Neural cell (in vitro differentiated cells): ENCODE measurements around the gene KLHL6.

Experiments
- EP300 ChIP-seq: fragments of 450-650 bp; conservative IDR thresholded peaks from 2 replicates; pipeline ENCODE4 v1.6.1; 2014; ENCODE audit warnings: antibody characterized with exemption, mild to moderate bottlenecking, moderate library complexity; ENCODE audit not compliant: poor library complexity, severe bottlenecking
- EZH2 ChIP-seq: fragments of 200-600, 300-800 bp; shearing (Covaris generic), sonication (generic); IDR thresholded peaks from 2 replicates; pipeline ENCODE4 v1.6.1; 2014; ENCODE audit warnings: antibody characterized with exemption, low read length, borderline replicate concordance, mild to moderate bottlenecking; ENCODE audit not compliant: insufficient read depth, poor library complexity, severe bottlenecking
- MXI1 ChIP-seq: fragments of 450-650 bp; conservative IDR thresholded peaks from 2 replicates; pipeline ENCODE4 v1.6.1; 2014; ENCODE audit warnings: antibody characterized with exemption, mild to moderate bottlenecking; ENCODE audit not compliant: poor library complexity, severe bottlenecking
- POLR2AphosphoS5 ChIP-seq: IDR thresholded peaks from 2 replicates; pipeline ENCODE4 v1.6.1; 2012
- RAD21 ChIP-seq: fragments of 450-650 bp; conservative IDR thresholded peaks from 2 replicates; pipeline ENCODE4 v1.6.1; 2014; ENCODE audit warnings: antibody characterized with exemption, mild to moderate bottlenecking, moderate library complexity
- REST ChIP-seq: IDR thresholded peaks from 2 replicates; pipeline ENCODE4 v1.6.1; 2012; ENCODE audit warnings: borderline replicate concordance
- SMC3 ChIP-seq: fragments of 450-650 bp; conservative IDR thresholded peaks from 2 replicates; pipeline ENCODE4 v1.6.1; 2014; ENCODE audit warnings: antibody characterized with exemption, mild to moderate bottlenecking, moderate library complexity; ENCODE audit not compliant: poor library complexity
- TAF1 ChIP-seq: IDR thresholded peaks from 2 replicates; pipeline ENCODE4 v1.6.1; 2012; ENCODE audit warnings: low read depth
- TF ChIP-seq, protein P1 (sequence below): fragments of 450-650 bp; IDR thresholded peaks from 2 replicates; pipeline ENCODE4 v1.5.1; 2014; ENCODE audit warnings: antibody characterized with exemption, mild to moderate bottlenecking, moderate library complexity; ENCODE audit not compliant: poor library complexity, severe bottlenecking

- no peak for TF ChIP-seq EZH2
- TF ChIP-seq, protein P1, sequence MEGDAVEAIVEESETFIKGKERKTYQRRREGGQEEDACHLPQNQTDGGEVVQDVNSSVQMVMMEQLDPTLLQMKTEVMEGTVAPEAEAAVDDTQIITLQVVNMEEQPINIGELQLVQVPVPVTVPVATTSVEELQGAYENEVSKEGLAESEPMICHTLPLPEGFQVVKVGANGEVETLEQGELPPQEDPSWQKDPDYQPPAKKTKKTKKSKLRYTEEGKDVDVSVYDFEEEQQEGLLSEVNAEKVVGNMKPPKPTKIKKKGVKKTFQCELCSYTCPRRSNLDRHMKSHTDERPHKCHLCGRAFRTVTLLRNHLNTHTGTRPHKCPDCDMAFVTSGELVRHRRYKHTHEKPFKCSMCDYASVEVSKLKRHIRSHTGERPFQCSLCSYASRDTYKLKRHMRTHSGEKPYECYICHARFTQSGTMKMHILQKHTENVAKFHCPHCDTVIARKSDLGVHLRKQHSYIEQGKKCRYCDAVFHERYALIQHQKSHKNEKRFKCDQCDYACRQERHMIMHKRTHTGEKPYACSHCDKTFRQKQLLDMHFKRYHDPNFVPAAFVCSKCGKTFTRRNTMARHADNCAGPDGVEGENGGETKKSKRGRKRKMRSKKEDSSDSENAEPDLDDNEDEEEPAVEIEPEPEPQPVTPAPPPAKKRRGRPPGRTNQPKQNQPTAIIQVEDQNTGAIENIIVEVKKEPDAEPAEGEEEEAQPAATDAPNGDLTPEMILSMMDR: no peak
- no peak for TF ChIP-seq POLR2AphosphoS5
- no peak for TF ChIP-seq EP300
- no peak for TF ChIP-seq RAD21
- no peak for TF ChIP-seq REST
- TF ChIP-seq TAF1: no peak
- TF ChIP-seq MXI1: no peak
- no peak for TF ChIP-seq SMC3
Observed at GRCh38 chr3:183475016-183475763, 80.3 kb downstream of the KLHL6 start.
